Suppressor macrophage treated with lipopolysaccharide for 1 hour (primary cell): ENCODE data around the gene CFB.
"Not testable (repeated sequence)": the region's sequence is repeated elsewhere in the genome, so short reads cannot be mapped to it uniquely, and the experiment has no call there.

Experiments used
- DNase-seq, 3 donors: peaks; one replicate each; pipeline ENCODE4 v3.0.0-alpha.2; 2020 to 2022

Gene CFB

GRCh38 chr6:31971993-31972708, 26.3 kb downstream of the CFB start, which contains the start of gene DXO:
Gene DXO (minus strand): TSS chr6:31972138. CDS start chr6:31971675, 463 bp downstream.
- DNase-seq: peak; percentile 97 to 98 (median 98)

GRCh38 chr6:31972709-31973350, 26.9 kb downstream of the CFB start:
- peak; percentile 44 to 68 (median 60) for DNase-seq

GRCh38 chr6:31976065-31976464, 30.2 kb downstream of the CFB start:
- DNase-seq: not testable (repeated sequence)

- no peak for DNase-seq
Observed at GRCh38 chr6:31977816-31978431, 32.0 kb downstream of the CFB start.

GRCh38 chr6:31978831-31979230, 32.9 kb downstream of the CFB start:
- DNase-seq: no peak

GRCh38 chr6:31979238-31979898, 33.5 kb downstream of the CFB start:
- DNase-seq: no peak

- not testable (repeated sequence) for DNase-seq
Observed at GRCh38 chr6:31980195-31980876, 34.4 kb downstream of the CFB start.

GRCh38 chr6:31980998-31981397, 35.1 kb downstream of the CFB start:
- not testable (repeated sequence) for DNase-seq

GRCh38 chr6:31981744-31982143, 35.8 kb downstream of the CFB start, which contains the start of gene C4A:
Gene C4A (plus strand): TSS chr6:31982057. CDS start chr6:31982108, 51 bp downstream.
- not testable (repeated sequence) for DNase-seq

GRCh38 chr6:31989363-31989762, 43.5 kb downstream of the CFB start:
- not testable (repeated sequence) for DNase-seq

- DNase-seq: not testable (repeated sequence)
Observed at GRCh38 chr6:31994421-31994820, 48.5 kb downstream of the CFB start.

- DNase-seq: not testable (repeated sequence)
Observed at GRCh38 chr6:31996385-31996784, 50.5 kb downstream of the CFB start.
